Natural killer cell treated with Interleukin-12 subunit alpha and Interleukin-12 subunit beta and Interleukin-15 and Interleukin-18, amount 100 ng/mL, for 72 hours (primary cell): ENCODE data around the gene KRT2. TPM values are rescaled to one million over a fixed set of nuclear protein-coding genes. Genes with fewer than 3 reads are reported as not detected.

Experiments used
- ATAC-seq, 2 donors: fragments of 150-1000 bp; cut with Tn5 transposase in 1 of 2; sonication (Bioruptor Pico), chemical (Tn5 transposase) in 1 of 2; 2 replicates each; pipeline ENCODE4 v1.10.0; 2021
- DNase-seq: peaks from one replicate; pipeline ENCODE4 v3.0.0; 2022; ENCODE audit warnings: low spot score
- H3K27ac Mint-ChIP-seq, 2 donors: 1 replicate in 1 of 2; 2 replicates in 1 of 2; pipeline ENCODE4 v1.8.0; 2022; ENCODE audit warnings: mixed read lengths in 2 of 2, mild to moderate bottlenecking in 1 of 2, moderate library complexity in 1 of 2
- H3K27me3 Mint-ChIP-seq, 2 donors: 1 replicate in 1 of 2; 2 replicates in 1 of 2; pipeline ENCODE4 v1.8.0; 2022; ENCODE audit warnings: mixed read lengths in 2 of 2
- H3K36me3 Mint-ChIP-seq: one replicate; pipeline ENCODE4 v1.8.0; 2022; ENCODE audit warnings: mixed read lengths
- H3K4me1 Mint-ChIP-seq, 2 donors: 1 replicate in 1 of 2; 2 replicates in 1 of 2; pipeline ENCODE4 v1.8.0; 2022; ENCODE audit warnings: low read depth in 2 of 2, mixed read lengths in 2 of 2, mild to moderate bottlenecking in 1 of 2
- H3K4me3 Mint-ChIP-seq: one replicate; pipeline ENCODE4 v1.8.0; 2022; ENCODE audit warnings: mixed read lengths
- H3K9me3 Mint-ChIP-seq: 2 replicates; pipeline ENCODE4 v1.8.0; 2022; ENCODE audit warnings: mixed read lengths
- total RNA-seq, 2 donors: library from RNA; stranded (reverse); gene quantifications; one replicate each; pipeline ENCODE4 v1.2.3, GENCODE V29; 2022

The KRT2 gene
- total RNA-seq, 2 donors from 2014 or later: not detected

DNA sequence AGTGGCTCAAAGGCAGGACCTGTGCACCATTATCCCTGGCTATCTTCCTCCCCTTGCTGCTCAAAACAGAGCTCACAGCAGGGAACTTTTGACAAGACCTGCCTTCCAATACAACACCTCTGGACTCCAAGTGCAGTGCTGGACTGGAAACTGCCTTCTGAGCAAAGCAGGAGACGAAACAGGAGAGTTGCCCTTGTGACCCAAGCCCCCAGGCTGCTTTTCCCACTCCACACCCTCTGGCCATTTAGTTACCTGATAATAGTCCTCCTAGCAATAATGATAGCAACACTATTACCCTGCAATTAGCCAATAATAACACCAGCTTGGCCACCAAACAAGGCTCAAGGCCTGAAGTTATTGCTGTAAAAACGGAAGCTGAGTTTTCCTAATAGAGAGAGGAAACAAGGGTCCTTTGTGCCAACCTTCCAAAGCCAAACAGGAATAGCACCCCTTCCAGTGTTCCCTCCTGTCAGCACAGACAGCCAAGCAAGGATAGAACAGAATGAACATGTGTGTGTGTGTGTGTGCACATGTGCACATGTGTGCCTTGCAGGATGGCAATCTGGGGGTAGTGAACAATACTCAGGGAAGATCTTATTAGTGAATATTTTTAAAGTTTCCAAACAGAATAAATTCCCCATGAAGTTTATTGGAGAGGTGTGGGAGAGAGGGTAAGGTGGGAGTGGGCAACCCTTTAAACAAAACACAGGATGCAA, 24.5 kb downstream of the KRT2 start:
- no peak for ATAC-seq
- Mint-ChIP-seq H3K4me1 (peaks cover 26 to 62% of the 10 kb centered on the region in 2 donors), H3K4me3 (no peak overlapping the region), H3K36me3 (no peaks in the 10 kb centered on the region), H3K27ac (peak overlapping the region in 1 of 2 donors; percentile 13), H3K9me3 (no peaks in the 10 kb centered on the region), H3K27me3 (no peaks in the 10 kb centered on the region)
- no peak for DNase-seq

DNA sequence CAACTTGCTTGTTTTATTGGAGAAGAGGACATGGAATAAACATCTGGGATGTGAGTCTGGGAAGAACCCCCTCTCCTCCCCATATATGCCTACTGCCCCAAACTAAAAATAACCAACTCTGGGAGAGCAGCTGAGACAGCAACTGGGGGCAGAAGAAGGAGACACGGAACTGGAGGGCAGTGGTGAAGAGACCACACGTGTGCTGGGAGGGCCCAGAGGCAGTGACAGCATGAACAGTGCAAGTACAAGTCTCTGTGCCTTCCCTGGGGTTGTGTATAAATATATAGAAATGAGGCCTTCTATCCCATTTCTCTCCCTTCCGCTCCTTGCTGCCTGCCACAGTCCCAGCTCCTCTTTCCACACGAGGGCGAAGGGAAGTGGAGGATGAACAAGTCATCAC, 29.7 kb downstream of the KRT2 start:
- Mint-ChIP-seq H3K27ac (no peak overlapping the region), H3K9me3 (no peaks in the 10 kb centered on the region), H3K27me3 (peaks cover 0 to 6% of the 10 kb centered on the region in 2 donors), H3K4me1 (peaks cover 6 to 41% of the 10 kb centered on the region in 2 donors), H3K4me3 (no peak overlapping the region), H3K36me3 (no peaks in the 10 kb centered on the region)
- ATAC-seq: peak in 1 of 2 donors; percentile 52
- peak; percentile 48 for DNase-seq

DNA sequence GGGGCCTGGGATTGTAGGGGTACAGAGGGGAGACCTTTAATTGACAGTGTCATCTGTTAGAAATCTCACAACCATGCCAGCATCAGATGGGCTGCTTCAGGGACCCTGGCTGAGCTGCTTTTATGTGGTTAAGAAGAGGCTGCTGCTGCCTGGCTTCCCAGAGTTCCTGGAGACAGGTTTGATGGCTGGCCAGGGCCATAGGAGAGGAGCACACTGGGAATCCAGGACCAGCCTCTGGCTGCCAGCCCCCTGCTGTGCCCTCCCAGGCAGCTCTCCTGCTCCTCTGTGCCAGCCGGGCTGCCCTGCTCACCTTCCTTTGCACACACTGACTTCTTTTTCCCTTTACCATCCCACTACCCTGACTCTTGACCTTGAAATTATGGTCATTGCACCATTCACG, 33.1 kb downstream of the KRT2 start:
- no peak overlapping the region for H3K27ac Mint-ChIP-seq
- peaks cover 4 to 6% of the 10 kb centered on the region in 2 donors for H3K27me3 Mint-ChIP-seq
- peaks cover 10 to 40% of the 10 kb centered on the region in 2 donors for H3K4me1 Mint-ChIP-seq
- H3K9me3 Mint-ChIP-seq: no peaks in the 10 kb centered on the region
- ATAC-seq (no peak), DNase-seq (no peak)
- H3K4me3 Mint-ChIP-seq: no peak overlapping the region
- no peaks in the 10 kb centered on the region for H3K36me3 Mint-ChIP-seq

DNA sequence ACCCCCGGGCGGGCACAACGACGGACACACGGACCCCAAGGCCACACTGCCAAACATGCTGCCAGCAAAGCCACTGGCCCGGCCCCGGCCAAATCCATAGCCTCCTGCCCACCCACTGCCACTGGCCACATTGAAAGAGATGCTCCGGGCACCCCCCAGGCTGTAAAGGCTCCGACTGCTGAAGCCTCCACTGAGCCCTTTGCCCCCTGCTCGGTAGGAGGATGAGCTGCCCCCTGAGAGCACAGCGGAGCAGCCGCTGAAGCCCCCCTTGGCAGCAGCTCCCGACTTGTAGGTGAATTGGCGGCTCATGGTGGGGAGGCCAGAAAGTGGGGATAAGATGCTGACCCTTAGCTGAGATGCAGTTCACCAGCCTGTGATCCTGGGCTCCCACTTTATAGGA, 33.8 kb downstream of the KRT2 start, which contains the start of gene KRT73:
TSS of gene KRT73 (minus strand) at position 344 of the 400 bp plus-strand sequence. CDS start at position 309, 35 bp downstream.
- ATAC-seq (no peak), DNase-seq (no peak)
- H3K27ac Mint-ChIP-seq: no peak within 1 kb of the TSS
- H3K36me3 Mint-ChIP-seq: no peaks in the 10 kb centered on the region
- H3K4me3 Mint-ChIP-seq: no peak within 1 kb of the TSS
- peaks cover 4 to 6% of the 10 kb centered on the region in 2 donors for H3K27me3 Mint-ChIP-seq
- H3K9me3 Mint-ChIP-seq: no peaks in the 10 kb centered on the region
- H3K4me1 Mint-ChIP-seq: peaks cover 13 to 43% of the 10 kb centered on the region in 2 donors

DNA sequence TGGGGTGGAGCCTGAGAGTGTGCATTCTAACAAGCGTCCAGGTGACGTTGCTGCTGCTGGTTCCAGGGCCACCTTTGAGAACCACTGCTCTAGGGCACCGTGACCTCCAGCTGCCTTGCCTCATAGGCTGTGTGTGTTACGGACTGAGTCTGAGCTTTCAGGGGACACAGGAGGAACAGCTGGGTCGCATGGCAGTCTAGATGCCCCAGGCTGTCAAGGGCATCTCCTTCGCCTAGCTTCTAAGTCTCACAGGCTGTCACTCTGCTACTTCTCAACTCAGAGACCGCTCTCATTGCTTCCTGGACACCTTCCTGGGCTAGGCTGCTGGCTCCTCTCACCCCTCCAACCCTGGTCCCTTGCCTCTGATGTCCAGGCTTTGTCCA, 34.6 kb downstream of the KRT2 start:
- Mint-ChIP-seq H3K9me3 (no peaks in the 10 kb centered on the region), H3K27me3 (peaks cover 4 to 6% of the 10 kb centered on the region in 2 donors), H3K4me1 (peaks cover 13 to 38% of the 10 kb centered on the region in 2 donors), H3K4me3 (no peak overlapping the region), H3K27ac (no peak overlapping the region), H3K36me3 (no peaks in the 10 kb centered on the region)
- ATAC-seq (no peak), DNase-seq (no peak)

DNA sequence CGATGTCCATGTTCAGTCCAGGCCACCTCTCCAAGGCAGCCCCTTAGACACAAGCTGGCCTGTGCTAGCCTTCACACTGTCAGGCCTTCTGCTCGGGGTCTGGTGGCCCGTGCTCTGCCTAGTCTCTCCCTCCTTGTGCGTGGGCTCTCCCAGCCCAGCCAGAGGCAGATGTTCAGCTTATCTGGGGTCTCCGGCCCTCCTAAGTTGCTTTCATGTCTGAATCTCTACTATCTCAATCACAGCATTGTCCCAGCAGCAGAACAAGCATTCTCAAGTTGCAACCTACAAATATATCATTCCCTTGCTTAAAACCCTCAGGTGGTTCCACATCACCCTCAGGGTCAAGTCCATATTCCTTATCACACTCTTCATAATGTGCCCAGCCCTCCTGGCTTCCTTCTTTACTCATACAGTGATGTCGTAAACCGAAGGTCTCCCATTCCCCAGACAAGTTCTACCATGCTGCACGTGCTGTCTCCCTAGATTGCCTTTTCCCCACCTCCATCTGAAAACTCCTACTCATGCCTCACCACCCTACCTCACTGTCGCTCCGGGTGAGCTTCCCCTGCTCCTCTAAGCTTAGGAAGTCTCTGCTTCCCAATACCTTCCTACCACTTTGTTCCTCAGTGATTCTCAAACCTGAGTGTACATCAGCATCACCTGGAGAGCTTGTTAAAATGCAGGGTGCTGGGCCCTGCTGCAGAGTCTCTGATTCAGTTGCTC, 35.2 kb downstream of the KRT2 start:
- H3K27me3 Mint-ChIP-seq: peaks cover 4 to 6% of the 10 kb centered on the region in 2 donors
- no peak overlapping the region for H3K27ac Mint-ChIP-seq
- ATAC-seq: no peak
- DNase-seq: no peak
- H3K36me3 Mint-ChIP-seq: no peaks in the 10 kb centered on the region
- no peak overlapping the region for H3K4me3 Mint-ChIP-seq
- H3K4me1 Mint-ChIP-seq: peaks cover 13 to 38% of the 10 kb centered on the region in 2 donors
- no peaks in the 10 kb centered on the region for H3K9me3 Mint-ChIP-seq

DNA sequence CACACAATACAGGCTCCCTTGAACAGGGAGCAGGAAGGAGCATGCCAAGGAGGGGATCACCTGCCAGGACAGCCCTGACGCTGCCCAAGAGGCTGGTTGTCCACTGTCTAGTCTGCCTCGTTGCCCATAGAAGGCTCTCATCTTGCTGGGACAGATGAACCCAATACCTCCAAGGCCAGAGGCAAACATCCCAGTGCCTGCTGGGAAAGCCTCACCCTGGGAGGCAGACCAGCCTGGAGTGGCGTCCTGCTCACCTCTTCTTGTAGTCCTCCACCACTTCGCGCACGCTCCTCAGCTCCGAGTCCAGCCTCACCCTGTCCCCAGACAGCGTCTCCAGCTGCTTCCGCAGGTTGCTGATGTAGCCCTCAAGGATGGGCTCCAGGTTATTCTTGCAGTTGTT, 36.1 kb downstream of the KRT2 start:
- Mint-ChIP-seq H3K9me3 (no peaks in the 10 kb centered on the region), H3K36me3 (no peaks in the 10 kb centered on the region), H3K27me3 (peaks cover 4% of the 10 kb centered on the region in 2 donors), H3K4me1 (peaks cover 13 to 35% of the 10 kb centered on the region in 2 donors), H3K27ac (peak overlapping the region in 1 of 2 donors; percentile 51), H3K4me3 (no peak overlapping the region)
- DNase-seq: no peak
- no peak for ATAC-seq

DNA sequence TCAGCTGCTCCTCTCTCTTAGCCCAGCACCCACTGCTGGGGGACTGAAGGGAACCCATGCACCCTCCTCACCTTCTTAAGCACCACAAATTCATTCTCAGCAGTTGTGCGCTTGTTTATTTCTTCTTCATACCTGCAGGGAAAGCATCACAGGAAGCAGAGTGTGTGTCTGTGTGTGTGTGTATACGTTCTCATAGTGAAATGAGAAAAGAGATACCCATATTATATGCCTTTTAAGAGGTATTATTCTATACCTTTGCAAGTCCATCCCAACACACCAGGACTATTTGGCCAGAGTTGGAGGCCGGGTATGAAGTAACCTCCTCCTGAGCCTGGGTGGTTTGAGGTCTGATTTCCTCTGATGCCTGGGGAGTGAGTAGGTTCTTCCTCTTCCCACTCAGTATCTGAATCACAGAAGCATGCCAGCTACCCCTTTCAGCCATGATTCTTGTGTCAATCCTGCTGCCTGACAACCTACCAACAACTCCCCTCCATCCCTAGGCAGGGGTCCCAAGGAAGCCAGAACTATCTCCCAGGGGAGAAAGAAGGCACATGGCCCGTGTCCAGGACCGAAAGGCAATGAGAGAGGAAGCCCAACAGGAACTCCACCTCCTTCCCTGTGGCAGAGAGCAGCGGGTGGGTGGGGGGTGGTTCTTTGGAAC, 36.7 kb downstream of the KRT2 start:
- DNase-seq (no peak), ATAC-seq (no peak)
- Mint-ChIP-seq H3K4me3 (no peak overlapping the region), H3K4me1 (peaks cover 13 to 35% of the 10 kb centered on the region in 2 donors), H3K36me3 (no peaks in the 10 kb centered on the region), H3K9me3 (no peaks in the 10 kb centered on the region), H3K27me3 (peaks cover 0 to 4% of the 10 kb centered on the region in 2 donors), H3K27ac (no peak overlapping the region)

DNA sequence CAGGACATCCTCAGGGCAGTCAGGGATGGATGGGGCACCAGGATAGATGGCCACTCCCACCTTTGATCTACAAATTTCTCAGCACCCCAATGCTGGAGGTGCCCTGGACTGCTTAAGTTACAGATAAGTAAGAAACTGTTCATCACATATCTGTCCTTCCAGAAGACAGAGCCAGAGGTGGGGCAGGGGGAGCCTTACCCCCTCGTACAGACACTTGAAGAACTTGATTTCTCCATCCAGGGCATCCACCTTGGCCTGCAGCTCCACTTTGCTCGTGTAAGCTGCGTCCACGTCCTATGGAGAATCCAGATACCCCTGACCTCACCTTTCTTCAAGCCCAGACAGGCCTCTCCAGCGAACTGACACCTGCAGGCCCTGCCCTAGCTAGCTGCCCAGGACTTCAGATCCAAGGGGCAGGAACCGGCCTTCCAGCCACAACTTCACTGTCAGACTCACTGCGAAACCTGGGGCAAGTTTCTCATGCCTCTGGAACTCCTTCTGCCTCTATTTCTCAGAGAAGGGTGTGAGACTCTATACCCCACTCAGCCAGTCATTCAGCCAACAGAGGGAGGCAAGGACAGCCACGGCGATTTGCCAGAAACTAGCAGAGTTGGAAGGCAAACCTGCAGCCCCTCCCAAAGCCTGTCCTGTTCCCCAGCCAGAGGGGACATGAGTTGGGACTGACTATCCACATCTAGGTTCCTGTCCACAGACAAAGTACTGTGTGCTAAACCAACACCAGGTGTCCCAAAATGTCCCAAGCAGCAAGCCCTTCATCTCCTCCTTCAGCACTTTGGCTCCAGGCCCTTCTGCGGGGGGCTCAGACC, 37.4 kb downstream of the KRT2 start:
- peaks cover 0 to 4% of the 10 kb centered on the region in 2 donors for H3K27me3 Mint-ChIP-seq
- no peak overlapping the region for H3K27ac Mint-ChIP-seq
- no peak for ATAC-seq
- DNase-seq: no peak
- peaks cover 14 to 39% of the 10 kb centered on the region in 2 donors for H3K4me1 Mint-ChIP-seq
- H3K4me3 Mint-ChIP-seq: no peak overlapping the region
- H3K9me3 Mint-ChIP-seq: no peaks in the 10 kb centered on the region
- no peaks in the 10 kb centered on the region for H3K36me3 Mint-ChIP-seq

DNA sequence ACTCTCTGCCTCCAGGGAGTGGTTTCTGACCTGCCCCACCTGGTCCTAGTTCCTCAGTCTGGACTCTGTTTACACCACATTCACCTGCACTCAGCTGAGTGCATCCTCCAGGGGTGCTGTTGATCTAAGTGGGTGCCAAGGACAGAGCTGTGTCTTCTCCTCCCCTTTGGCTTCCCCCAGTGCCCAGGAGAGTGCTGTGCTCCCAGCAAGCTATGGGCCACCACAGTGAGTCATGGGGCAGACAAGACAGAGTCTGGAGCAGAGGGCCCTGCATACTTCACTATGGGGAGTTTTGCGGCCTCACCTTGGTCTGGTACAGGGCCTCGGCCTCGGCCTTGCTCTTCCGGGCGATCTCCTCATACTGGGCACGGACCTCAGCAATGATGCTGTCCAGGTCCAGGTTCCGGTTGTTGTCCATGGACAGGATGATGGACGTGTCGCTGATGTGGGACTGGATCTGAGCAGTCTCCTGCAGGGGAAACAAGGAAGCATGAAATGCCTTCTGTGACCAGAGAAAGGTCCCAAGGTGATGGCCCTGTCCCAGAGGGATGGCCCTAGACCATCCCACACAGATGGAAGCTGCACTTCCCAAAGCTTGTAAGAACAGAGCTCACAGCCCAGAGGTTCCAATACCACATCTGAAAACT, 38.5 kb downstream of the KRT2 start:
- H3K4me3 Mint-ChIP-seq: no peak overlapping the region
- no peaks in the 10 kb centered on the region for H3K36me3 Mint-ChIP-seq
- peaks cover 20 to 42% of the 10 kb centered on the region in 2 donors for H3K4me1 Mint-ChIP-seq
- H3K27ac Mint-ChIP-seq: peak overlapping the region; percentile 0 to 28
- peaks cover 0 to 4% of the 10 kb centered on the region in 2 donors for H3K27me3 Mint-ChIP-seq
- no peak for DNase-seq
- no peaks in the 10 kb centered on the region for H3K9me3 Mint-ChIP-seq
- ATAC-seq: peak in 1 of 2 donors; percentile 21

DNA sequence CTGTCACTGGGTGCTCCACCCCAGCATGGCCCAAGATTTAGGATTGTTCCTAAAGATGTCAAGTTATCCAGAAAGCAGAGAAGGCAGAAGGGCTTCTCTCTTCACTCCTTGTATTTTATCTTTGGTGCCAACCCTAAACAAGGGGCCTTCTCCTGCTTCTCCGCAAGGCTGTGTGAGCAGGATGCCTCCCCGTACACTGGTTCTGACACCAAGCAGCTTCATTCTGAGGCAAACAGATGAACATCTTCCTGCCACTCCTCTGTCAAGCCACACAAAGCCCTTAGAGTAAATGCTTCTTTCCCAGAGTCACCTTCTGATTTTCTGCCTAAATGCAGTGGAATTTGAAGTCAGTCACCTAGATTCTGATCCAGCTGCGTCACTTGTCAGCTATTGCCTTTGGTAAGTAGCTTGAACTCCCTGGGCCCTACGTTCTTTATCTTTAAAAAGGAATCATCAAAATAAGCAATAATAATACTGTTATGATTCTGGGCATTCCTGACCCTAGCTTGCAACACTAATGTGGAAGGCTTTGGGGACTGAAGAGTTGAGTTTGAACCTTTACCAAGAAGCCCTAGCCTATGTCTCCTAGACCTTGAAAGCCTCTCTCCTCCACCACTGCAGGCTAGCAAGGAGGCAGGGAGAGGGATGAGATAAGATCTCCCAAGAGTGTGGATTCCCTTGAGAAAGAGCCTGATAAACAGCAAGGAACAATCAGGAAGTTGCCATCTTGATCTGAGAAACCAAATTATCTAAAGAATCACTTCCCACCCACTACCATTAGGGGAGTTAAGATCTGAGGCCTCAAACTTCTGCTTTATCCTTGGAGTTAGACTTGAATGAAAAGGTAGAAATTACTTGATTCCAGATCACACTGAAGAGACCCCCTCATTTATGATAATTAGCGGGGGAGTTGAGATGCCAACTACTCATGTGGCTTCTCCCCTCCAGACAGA, 39.3 kb downstream of the KRT2 start:
- H3K27ac Mint-ChIP-seq: no peak overlapping the region
- H3K4me1 Mint-ChIP-seq: peaks cover 23 to 45% of the 10 kb centered on the region in 2 donors
- ATAC-seq (no peak), DNase-seq (no peak)
- no peaks in the 10 kb centered on the region for H3K36me3 Mint-ChIP-seq
- H3K27me3 Mint-ChIP-seq: peaks cover 3 to 4% of the 10 kb centered on the region in 2 donors
- H3K9me3 Mint-ChIP-seq: no peaks in the 10 kb centered on the region
- H3K4me3 Mint-ChIP-seq: no peak overlapping the region

DNA sequence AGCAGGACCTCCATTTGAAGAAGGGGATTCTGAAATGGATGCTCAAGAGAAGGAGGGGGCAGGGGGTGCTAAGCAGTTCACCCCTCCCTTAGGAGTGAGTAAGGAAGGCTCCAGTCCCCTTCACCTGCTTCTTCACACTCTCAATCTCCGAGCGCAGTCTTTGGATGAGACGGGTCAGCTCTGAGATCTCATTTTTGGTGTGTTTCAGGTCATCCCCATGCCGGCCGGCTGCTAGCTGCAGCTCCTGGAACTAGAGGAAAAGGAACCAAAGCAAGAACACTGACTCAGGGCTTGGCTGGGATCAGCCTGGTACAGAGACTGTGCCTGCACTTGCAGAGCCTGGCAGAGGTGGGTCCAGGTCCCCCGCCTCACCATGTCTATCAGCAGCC, 40.9 kb downstream of the KRT2 start:
- no peaks in the 10 kb centered on the region for H3K9me3 Mint-ChIP-seq
- no peaks in the 10 kb centered on the region for H3K36me3 Mint-ChIP-seq
- DNase-seq (no peak), ATAC-seq (no peak)
- peaks cover 27 to 42% of the 10 kb centered on the region in 2 donors for H3K4me1 Mint-ChIP-seq
- H3K27ac Mint-ChIP-seq: no peak overlapping the region
- peaks cover 0 to 7% of the 10 kb centered on the region in 2 donors for H3K27me3 Mint-ChIP-seq
- no peak overlapping the region for H3K4me3 Mint-ChIP-seq
